Measurements from ENCODE around the gene IL5. TPM values are rescaled to one million over a fixed set of nuclear protein-coding genes. Genes with fewer than 3 reads are reported as not detected.

The IL5 gene
- total RNA-seq, 2 donors from 2014 or later = not detected

DNA sequence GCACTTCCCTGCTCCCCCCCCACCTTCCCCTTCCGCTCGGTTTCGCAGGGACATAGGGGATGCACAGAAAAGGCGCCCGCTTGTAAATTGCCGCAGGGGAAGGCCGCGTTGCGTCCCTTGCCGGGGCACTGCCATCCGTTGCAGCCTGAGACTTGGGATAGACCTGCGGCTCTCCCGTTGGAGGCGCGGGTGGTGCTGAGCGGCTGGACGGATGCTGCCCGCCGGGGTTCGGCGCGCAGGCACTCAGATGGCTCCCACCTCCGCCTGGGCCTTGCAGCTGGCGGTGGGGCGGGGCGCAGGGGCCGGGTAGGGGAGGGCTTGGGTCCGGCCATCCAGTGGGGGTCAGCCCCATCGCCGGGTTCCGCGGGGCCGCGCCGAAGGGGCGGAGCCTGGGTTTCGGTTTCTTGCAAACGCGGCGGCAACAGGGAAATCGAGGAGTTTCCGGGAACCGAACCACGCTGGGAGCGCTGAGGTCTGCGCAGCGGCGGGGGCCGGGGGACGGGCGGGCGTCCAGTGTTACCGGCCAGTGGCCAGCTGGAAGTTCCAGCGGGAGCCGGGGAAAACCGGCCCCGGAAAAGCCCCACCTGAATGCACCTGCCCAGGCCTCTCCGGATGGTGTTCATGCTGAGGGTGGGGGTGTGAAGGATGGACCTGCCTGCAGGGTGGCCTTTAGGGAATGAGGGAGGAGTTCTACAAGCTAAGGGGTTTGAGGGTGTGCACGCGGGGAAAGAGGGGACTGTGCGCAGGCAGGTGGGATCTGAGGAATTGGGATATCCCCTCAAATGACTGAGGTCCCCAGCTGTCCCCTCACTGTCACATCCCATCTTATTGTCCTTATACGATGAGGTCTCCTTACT, 46.5 kb downstream of the IL5 start:
- peak overlapping the region; percentile 96 to 99 (median 98) for H3K27ac ChIP-seq
- ATAC-seq (peak; percentile 67), DNase-seq (peak; percentile 89 to 94 (median 93))
- H3K4me1 ChIP-seq = peaks cover 56% of the 10 kb centered on the region
- intact Hi-C loops (cut with DNase I) = no loop called here
- 1 to 2% methylated on average over 16 to 49 of the region's 62 CpGs for WGBS, 2 donors
- H3K9me3 ChIP-seq = no peaks in the 10 kb centered on the region
- no peaks in the 10 kb centered on the region for H3K36me3 ChIP-seq (replicated peaks in 1 of 2; ENCODE audit: insufficient read depth in 1 of 2, low read depth in 2 of 2)
- TF ChIP-seq POLR2A (IDR thresholded peaks at IDR 0.05) = peak in 2 of 3 donors; percentile 63 to 66
- TF ChIP-seq, protein P1, sequence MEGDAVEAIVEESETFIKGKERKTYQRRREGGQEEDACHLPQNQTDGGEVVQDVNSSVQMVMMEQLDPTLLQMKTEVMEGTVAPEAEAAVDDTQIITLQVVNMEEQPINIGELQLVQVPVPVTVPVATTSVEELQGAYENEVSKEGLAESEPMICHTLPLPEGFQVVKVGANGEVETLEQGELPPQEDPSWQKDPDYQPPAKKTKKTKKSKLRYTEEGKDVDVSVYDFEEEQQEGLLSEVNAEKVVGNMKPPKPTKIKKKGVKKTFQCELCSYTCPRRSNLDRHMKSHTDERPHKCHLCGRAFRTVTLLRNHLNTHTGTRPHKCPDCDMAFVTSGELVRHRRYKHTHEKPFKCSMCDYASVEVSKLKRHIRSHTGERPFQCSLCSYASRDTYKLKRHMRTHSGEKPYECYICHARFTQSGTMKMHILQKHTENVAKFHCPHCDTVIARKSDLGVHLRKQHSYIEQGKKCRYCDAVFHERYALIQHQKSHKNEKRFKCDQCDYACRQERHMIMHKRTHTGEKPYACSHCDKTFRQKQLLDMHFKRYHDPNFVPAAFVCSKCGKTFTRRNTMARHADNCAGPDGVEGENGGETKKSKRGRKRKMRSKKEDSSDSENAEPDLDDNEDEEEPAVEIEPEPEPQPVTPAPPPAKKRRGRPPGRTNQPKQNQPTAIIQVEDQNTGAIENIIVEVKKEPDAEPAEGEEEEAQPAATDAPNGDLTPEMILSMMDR (IDR thresholded peaks at IDR 0.05) = peak in 2 of 7 experiments; percentile 8
- H3K27me3 ChIP-seq = no peaks in the 10 kb centered on the region
- peak overlapping the region; percentile 67 to 77 for H3K4me3 ChIP-seq

DNA sequence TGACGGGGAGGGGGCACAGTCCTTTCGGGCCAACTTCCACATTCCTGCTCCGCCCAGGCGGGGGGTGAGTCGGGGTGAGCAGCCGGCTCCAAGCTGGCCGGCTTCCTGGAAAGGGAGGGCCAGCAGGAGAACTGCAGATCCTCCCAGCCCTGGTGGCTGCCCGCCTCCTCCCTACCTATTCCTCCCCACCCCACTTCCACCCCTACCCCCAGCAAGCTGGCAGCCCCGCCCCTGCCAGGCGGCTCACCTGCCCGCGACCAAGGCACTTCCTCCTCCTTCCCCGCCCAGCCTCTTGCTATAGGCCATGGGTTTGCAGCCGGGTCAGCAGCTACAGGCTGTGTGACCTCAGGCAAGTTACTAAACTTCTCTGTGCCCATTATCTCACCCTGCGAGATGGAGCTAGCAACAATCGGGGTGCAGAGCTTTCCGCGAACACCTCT, 47.1 kb downstream of the IL5 start:
- H3K4me3 ChIP-seq = peak overlapping the region; percentile 67 to 77
- H3K4me1 ChIP-seq = peaks cover 56% of the 10 kb centered on the region

DNA sequence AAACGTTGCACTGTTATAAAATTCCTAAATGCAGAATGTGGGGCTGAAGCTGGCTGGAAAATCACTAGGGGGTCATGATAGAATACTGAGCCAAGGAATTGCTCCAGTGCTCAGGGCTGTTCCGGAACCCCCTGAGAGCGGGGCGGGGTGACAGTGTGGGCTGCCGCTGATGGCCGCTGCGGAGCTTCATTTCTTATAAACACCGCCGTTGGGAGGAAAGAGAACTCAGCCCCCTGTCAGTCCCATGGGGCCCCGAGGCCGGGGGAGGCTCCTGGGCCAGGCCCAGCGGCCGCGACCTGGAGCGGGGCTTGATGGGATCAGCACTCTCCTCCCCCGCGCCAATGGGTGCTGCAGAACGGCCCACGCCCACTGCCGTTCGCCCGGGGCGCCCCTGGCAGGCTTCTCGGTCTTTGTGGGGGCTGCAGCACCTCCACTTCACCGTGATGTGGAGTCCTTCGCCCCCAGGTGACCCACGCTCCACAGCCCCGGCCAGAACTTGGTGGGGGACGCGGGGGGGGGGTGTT, 47.6 kb downstream of the IL5 start:
- no peaks in the 10 kb centered on the region for H3K27me3 ChIP-seq
- H3K36me3 ChIP-seq (replicated peaks in 1 of 2; ENCODE audit: insufficient read depth in 1 of 2, low read depth in 2 of 2) = no peaks in the 10 kb centered on the region
- 0 to 1% methylated on average over 1 to 23 of the region's 30 CpGs for WGBS, 2 donors
- intact Hi-C loops (cut with DNase I) = no loop called here
- peak; percentile 83 to 90 (median 86) for DNase-seq
- peak in 2 of 3 donors; percentile 72 to 73 for TF ChIP-seq POLR2A (IDR thresholded peaks at IDR 0.05)
- TF ChIP-seq, protein P1 (IDR thresholded peaks at IDR 0.05) = peak in 1 of 7 experiments; percentile 9
- ATAC-seq = peak; percentile 53
- H3K27ac ChIP-seq = peak overlapping the region; percentile 96 to 99 (median 98)
- peak overlapping the region; percentile 13 to 52 for H3K4me3 ChIP-seq
- H3K4me1 ChIP-seq = peaks cover 54% of the 10 kb centered on the region
- no peaks in the 10 kb centered on the region for H3K9me3 ChIP-seq

More for the DNA sequence above, 47.1 kb downstream of the IL5 start:
- Histone ChIP-seq H3K36me3 (replicated peaks in 1 of 2; ENCODE audit: insufficient read depth in 1 of 2, low read depth in 2 of 2) (no peaks in the 10 kb centered on the region), H3K27me3 (no peaks in the 10 kb centered on the region), H3K27ac (peak overlapping the region; percentile 96 to 99 (median 98)), H3K9me3 (no peaks in the 10 kb centered on the region)
- TF ChIP-seq, protein P1 (IDR thresholded peaks at IDR 0.05) = no peak
- peak; percentile 96 to 99 (median 98) for DNase-seq
- 0 to 2% methylated on average over 13 to 15 of the region's 18 CpGs for WGBS, 2 donors
- peak; percentile 82 for ATAC-seq
- intact Hi-C loops (cut with DNase I) = no loop called here

DNA sequence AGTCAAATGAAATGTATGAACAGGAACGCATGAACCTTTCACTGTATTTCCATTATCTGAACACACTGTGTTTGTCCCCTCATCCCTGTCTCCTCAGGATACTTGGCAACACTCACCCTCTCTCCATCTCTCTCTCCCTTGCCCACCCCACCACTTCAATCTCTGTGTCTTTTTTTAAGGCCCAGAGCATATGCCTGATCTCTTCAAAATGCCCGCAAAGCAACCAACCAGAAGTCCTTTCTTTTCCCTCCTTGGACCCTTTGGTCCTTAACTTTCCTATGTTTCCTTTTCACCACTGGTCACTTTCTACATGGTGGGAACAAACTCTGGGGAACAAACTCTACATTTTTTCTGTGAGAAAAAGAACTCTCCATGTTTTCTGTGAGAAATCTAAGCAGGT, 49.5 kb downstream of the IL5 start:
- TF ChIP-seq, protein P1 (IDR thresholded peaks at IDR 0.05) = no peak
- TF ChIP-seq POLR2A (IDR thresholded peaks at IDR 0.05) = no peak
- WGBS, 2 donors = 95 to 98% methylated on average over 2 of the region's 2 CpGs
- intact Hi-C loops (cut with DNase I) = loop anchor here (5.0 kb wide), 1 partner anchor 82 kb away; no protein-coding TSS in a partner anchor
- H3K9me3 ChIP-seq = no peaks in the 10 kb centered on the region
- peak overlapping the region in 2 of 4 donors; percentile 97 to 98 for H3K27ac ChIP-seq
- H3K27me3 ChIP-seq = no peaks in the 10 kb centered on the region
- no peaks in the 10 kb centered on the region for H3K36me3 ChIP-seq (replicated peaks in 1 of 2; ENCODE audit: insufficient read depth in 1 of 2, low read depth in 2 of 2)
- H3K4me3 ChIP-seq = no peak overlapping the region
- no peak for DNase-seq
- no peak for ATAC-seq
- H3K4me1 ChIP-seq = peaks cover 52% of the 10 kb centered on the region

Measured in body of pancreas (tissue), 4 donors.